ENCODE measurements around the gene RPRD1A. TPM values are rescaled to one million over a fixed set of nuclear protein-coding genes. Genes with fewer than 3 reads are reported as not detected.

RPRD1A gene
- total RNA-seq = 39.8 and 42.7 TPM in 2 replicates

GRCh38 chr18:36067055-36067957, at the start of gene RPRD1A:
RPRD1A (minus strand) TSS chr18:36067559; CDS start chr18:36067404, 155 bp downstream.

DNA sequence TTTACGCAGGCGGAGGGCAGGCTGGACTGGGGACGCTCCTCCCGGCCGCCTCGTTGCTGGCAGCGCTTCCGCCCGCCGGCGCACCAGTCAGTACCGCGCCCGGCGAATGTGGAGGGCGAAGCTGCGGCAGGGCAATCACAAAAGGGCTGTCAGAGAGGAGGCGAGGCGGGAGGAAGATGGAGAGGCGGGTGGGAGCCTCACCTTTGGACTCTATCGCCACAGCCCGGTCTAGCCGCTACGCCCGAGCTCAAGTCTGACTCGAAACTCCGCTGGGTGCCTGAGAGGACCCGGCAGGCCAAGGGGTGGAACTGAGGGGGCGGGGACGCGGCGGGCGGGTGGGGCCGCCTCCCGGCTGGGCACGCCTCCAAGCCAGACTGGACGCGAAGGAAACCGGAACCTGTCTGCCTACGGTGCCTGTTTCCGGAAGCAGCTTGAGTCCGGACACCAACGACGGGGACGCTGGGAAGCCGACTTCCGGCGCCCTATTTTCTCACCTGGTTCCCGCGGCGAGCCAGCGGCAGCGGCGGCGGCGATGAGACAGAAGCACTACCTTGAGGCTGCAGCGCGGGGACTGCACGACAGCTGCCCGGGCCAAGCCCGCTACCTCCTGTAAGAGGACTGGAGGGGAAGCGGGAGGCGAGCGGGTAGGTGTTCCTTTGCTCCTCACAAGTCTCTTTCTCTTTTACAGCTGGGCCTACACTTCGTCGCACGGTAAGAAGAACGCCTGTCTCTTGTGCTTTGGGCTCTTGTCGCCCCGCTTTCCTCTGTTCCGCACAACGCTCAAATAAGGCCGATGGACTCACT, 95.0 kb downstream of the RPRD1A start, which contains the start of gene RMP24:
RMP24 (plus strand) TSS at position 483 of the 804 bp plus-strand sequence.

Other genes starting within 250 kb of the RPRD1A start
- 55.2 and 75.3 TPM in 2 replicates for gene SLC39A6, start 61.8 kb upstream of the RPRD1A start, total RNA-seq
- gene ELP2, start 62.3 kb upstream of the RPRD1A start, total RNA-seq = 26.9 and 40.9 TPM in 2 replicates
- gene MOCOS, start 119.9 kb upstream of the RPRD1A start, total RNA-seq = 1.2 and 2.9 TPM in 2 replicates
- gene FHOD3, start 230.2 kb upstream of the RPRD1A start, total RNA-seq = 18.7 and 23.2 TPM in 2 replicates

All from airway epithelial cell (primary cell).